ENCODE data around the gene LAX1. TPM values are rescaled to one million over a fixed set of nuclear protein-coding genes. Genes with fewer than 3 reads are reported as not detected.

Gene LAX1
- total and polyA plus RNA-seq, 2 of the 4 experiments (the other 2 are of a cell fraction) = 0.03 TPM; not detected in 1

- Histone ChIP-seq H2AK5ac (ENCODE audit: low read depth, low read length) (no peak overlapping the region), H3K4me2 (ENCODE audit: low read depth, low read length) (no peak overlapping the region), H3K79me1 (ENCODE audit: low read depth in 1 of 2, low read length in 2 of 2) (no peaks in the 10 kb centered on the region; a peak in 1 of 4 replicates), H4K20me1 (ENCODE audit: insufficient read depth, low read length) (no peaks in the 10 kb centered on the region), H2BK120ac (ENCODE audit: low read depth, low read length) (no peak overlapping the region), H2AFZ (replicated peaks; ENCODE audit: low read length, poor library complexity) (no peak overlapping the region), H3K23ac (ENCODE audit: low read depth, low read length) (no peak overlapping the region), H3K9me3 (ENCODE audit: control insufficient read depth, insufficient read depth, low read length) (no peaks in the 10 kb centered on the region), H2BK5ac (ENCODE audit: low read depth, low read length, poor library complexity, severe bottlenecking) (no peak overlapping the region), H3K4me1 (ENCODE audit: control insufficient read depth, insufficient read depth, low read length) (peaks cover 2% of the 10 kb centered on the region; the same call in 1 of the 2 replicates), H3K9ac (ENCODE audit: low read depth, low read length) (no peak overlapping the region), H3K27me3 (ENCODE audit: control insufficient read depth, insufficient read depth, low read length) (peaks cover 7% of the 10 kb centered on the region), H2AK9ac (replicated peaks; ENCODE audit: low read depth, low read length, poor library complexity) (no peak overlapping the region), H4K91ac (ENCODE audit: insufficient read depth, low read depth, low read length) (no peak overlapping the region), H3K36me3 (ENCODE audit: control insufficient read depth, insufficient read depth, low read length) (no peaks in the 10 kb centered on the region), H3K18ac (ENCODE audit: low read depth, low read length) (no peak overlapping the region), H4K5ac (ENCODE audit: low read depth, low read length) (no peak overlapping the region), H4K8ac (ENCODE audit: low read depth in 2 of 2, low read length in 2 of 2) (no peak overlapping the region), H2BK15ac (ENCODE audit: low read depth, low read length) (no peak overlapping the region), H3K9me1 (ENCODE audit: insufficient read depth, low read length) (0 out of 2 replicates have a peak, but pooled peaks cover 4% of the 10 kb centered on the region), H3K4me3 (ENCODE audit: insufficient read depth, low read depth, low read length) (no peak overlapping the region), H2BK20ac (ENCODE audit: low read depth, low read length) (no peak overlapping the region), H3K27ac (ENCODE audit: insufficient read depth, low read length) (no peak overlapping the region), H3K4ac (ENCODE audit: low read depth, low read length) (no peak overlapping the region), H3K14ac (replicated peaks; ENCODE audit: low read depth, low read length) (no peak overlapping the region), H3K56ac (ENCODE audit: extremely low read depth, insufficient read depth, low read length) (no peak overlapping the region)
- POLR2A ChIA-PET (ENCODE audit: unreplicated experiment) = no interaction called here
- no peak for ATAC-seq (ENCODE audit: low read depth)
- dilution Hi-C loops (cut with HindIII; ENCODE audit: low sequenced_read_pairs, unreplicated experiment) (no loop called here), intact Hi-C loops (cut with micrococcal nuclease) (no loop called here), in situ Hi-C loops (cut with MboI; ENCODE audit: low sequenced_read_pairs) (no loop called here)
- no TSS peak for BruUV-seq (replicated peaks)
- CTCF ChIA-PET = no interaction called here
- TF ChIP-seq MXI1 (IDR thresholded peaks at IDR 0.05; ENCODE audit: borderline replicate concordance, low read depth, low read length) (no peak), RAD21 (IDR thresholded peaks at IDR 0.05; ENCODE audit: low read length) (no peak), FOS (IDR thresholded peaks at IDR 0.05; ENCODE audit: low read depth, low read length) (no peak), MAFK (IDR thresholded peaks at IDR 0.05; ENCODE audit: low read depth, low read length) (no peak)
- no peak for DNase-seq
- WGBS, 2 experiments (ENCODE audit: extremely low coverage in 2 of 2, insufficient read length in 1 of 2) = 89% methylated on average over 1 of the region's 3 CpGs; no CpG with 5 or more reads in 1 of the 2 experiments
Observed at GRCh38 chr1:203764105-203765028, 616 bp upstream of the LAX1 start.
